Measurements from ENCODE around the gene METTL24. TPM values are rescaled to one million over a fixed set of nuclear protein-coding genes. Genes with fewer than 3 reads are reported as not detected.
"Not testable (repeated sequence)": the region's sequence is repeated elsewhere in the genome, so short reads cannot be mapped to it uniquely, and the experiment has no call there.

METTL24 gene
- polyA plus RNA-seq, 5 donors = 1.8 to 4.2 (median 3.0) TPM

GRCh38 chr6:110269623-110270022 is 88.5 kb downstream of the METTL24 start:
- DNase-seq = no peak

GRCh38 chr6:110266996-110267395 is 91.2 kb downstream of the METTL24 start:
- DNase-seq = no peak

- no peak for DNase-seq
These were observed 92.9 kb downstream of the METTL24 start for GRCh38 chr6:110265273-110265672.

- no peak for DNase-seq
These were observed 101.8 kb downstream of the METTL24 start for GRCh38 chr6:110256366-110256765.

- peak; percentile 14 to 27 for DNase-seq
These were observed 102.9 kb downstream of the METTL24 start for GRCh38 chr6:110255211-110255750.

- no peak for DNase-seq
These were observed 107.3 kb downstream of the METTL24 start for GRCh38 chr6:110250838-110251237.

GRCh38 chr6:110250058-110250457 is 108.1 kb downstream of the METTL24 start:
- DNase-seq = no peak

GRCh38 chr6:110246900-110247546 is 111.1 kb downstream of the METTL24 start:
- no peak for DNase-seq

GRCh38 chr6:110246378-110246777 is 111.8 kb downstream of the METTL24 start:
- no peak for DNase-seq

- DNase-seq = not testable (repeated sequence)
These were observed 113.5 kb downstream of the METTL24 start for GRCh38 chr6:110244621-110245020.

GRCh38 chr6:110239526-110240274 is 118.4 kb downstream of the METTL24 start:
- no peak for DNase-seq

- DNase-seq = not testable (repeated sequence)
These were observed 122.1 kb downstream of the METTL24 start for GRCh38 chr6:110236007-110236406.

- DNase-seq = peak in 1 of 2 donors; percentile 9
These were observed 124.3 kb downstream of the METTL24 start for GRCh38 chr6:110233770-110234374.

- no peak for DNase-seq
These were observed 125.7 kb downstream of the METTL24 start for GRCh38 chr6:110232450-110232849.

- no peak for DNase-seq
These were observed 131.9 kb downstream of the METTL24 start for GRCh38 chr6:110226261-110226660.

GRCh38 chr6:110221738-110222137 is 136.4 kb downstream of the METTL24 start:
- DNase-seq = no peak

- DNase-seq = no peak
These were observed 140.9 kb downstream of the METTL24 start for GRCh38 chr6:110217266-110217665.

GRCh38 chr6:110216140-110216539 is 142.0 kb downstream of the METTL24 start:
- no peak for DNase-seq

GRCh38 chr6:110214338-110214737 is 143.8 kb downstream of the METTL24 start:
- DNase-seq = no peak

GRCh38 chr6:110211753-110212152 is 146.4 kb downstream of the METTL24 start:
- DNase-seq = no peak

- no peak for DNase-seq
These were observed 150.5 kb downstream of the METTL24 start for GRCh38 chr6:110207652-110208051.

GRCh38 chr6:110201151-110201884 is 156.8 kb downstream of the METTL24 start:
- no peak for DNase-seq
